ENCODE data around the gene CMIP.
"Not testable (repeated sequence)": the region's sequence is repeated elsewhere in the genome, so short reads cannot be mapped to it uniquely, and the experiment has no call there.

CMIP gene

GRCh38 chr16:81444448-81445121, at the start of gene CMIP:
TSS of gene CMIP (plus strand) at chr16:81444808.
- DNase-seq (ENCODE audit: low read depth in 2 of 2) = peak; percentile 51 to 57

GRCh38 chr16:81394966-81395655, 49.5 kb upstream of the CMIP start:
- DNase-seq (ENCODE audit: low read depth in 2 of 2) = no peak

GRCh38 chr16:81397058-81397878, 47.3 kb upstream of the CMIP start:
- DNase-seq (ENCODE audit: low read depth in 2 of 2) = no peak

- no peak for DNase-seq (ENCODE audit: low read depth in 2 of 2)
These were observed 46.6 kb upstream of the CMIP start for GRCh38 chr16:81397879-81398520.

GRCh38 chr16:81399909-81400308, 44.7 kb upstream of the CMIP start:
- no peak for DNase-seq (ENCODE audit: low read depth in 2 of 2)

- no peak for DNase-seq (ENCODE audit: low read depth in 2 of 2)
These were observed 43.3 kb upstream of the CMIP start for GRCh38 chr16:81401035-81401950.

- no peak for DNase-seq (ENCODE audit: low read depth in 2 of 2)
These were observed 41.4 kb upstream of the CMIP start for GRCh38 chr16:81403208-81403600.

- DNase-seq (ENCODE audit: low read depth in 2 of 2) = peak; percentile 11 to 23
These were observed 40.8 kb upstream of the CMIP start for GRCh38 chr16:81403601-81404391.

GRCh38 chr16:81405002-81405401, 39.6 kb upstream of the CMIP start:
- DNase-seq (ENCODE audit: low read depth in 2 of 2) = not testable (repeated sequence)

GRCh38 chr16:81405702-81406113, 38.9 kb upstream of the CMIP start:
- peak; percentile 35 to 44 for DNase-seq (ENCODE audit: low read depth in 2 of 2)

GRCh38 chr16:81408409-81408950, 36.1 kb upstream of the CMIP start:
- DNase-seq (ENCODE audit: low read depth in 2 of 2) = no peak

GRCh38 chr16:81409016-81409556, 35.5 kb upstream of the CMIP start:
- no peak for DNase-seq (ENCODE audit: low read depth in 2 of 2)

GRCh38 chr16:81410643-81411293, 33.8 kb upstream of the CMIP start:
- DNase-seq (ENCODE audit: low read depth in 2 of 2) = no peak

GRCh38 chr16:81413245-81413990, 31.2 kb upstream of the CMIP start:
- DNase-seq (ENCODE audit: low read depth in 2 of 2) = no peak

- no peak for DNase-seq (ENCODE audit: low read depth in 2 of 2)
These were observed 28.9 kb upstream of the CMIP start for GRCh38 chr16:81415751-81416150.

- no peak for DNase-seq (ENCODE audit: low read depth in 2 of 2)
These were observed 27.9 kb upstream of the CMIP start for GRCh38 chr16:81416749-81417148.

GRCh38 chr16:81417210-81417609, 27.4 kb upstream of the CMIP start:
- DNase-seq (ENCODE audit: low read depth in 2 of 2) = no peak

GRCh38 chr16:81419806-81420205, 24.8 kb upstream of the CMIP start:
- no peak for DNase-seq (ENCODE audit: low read depth in 2 of 2)
